HEK293T (cell line): Measurements from ENCODE around the gene ACBD5.
"Not testable (repeated sequence)": the region's sequence is repeated elsewhere in the genome, so short reads cannot be mapped to it uniquely, and the experiment has no call there.

Experiments used
- BHLHE40 ChIP-seq: fragments of 450-650 bp; IDR thresholded peaks from 2 replicates; pipeline ENCODE4 v1.6.1; 2016; ENCODE audit warnings: mild to moderate bottlenecking, moderate library complexity, borderline replicate concordance
- CTBP1 ChIP-seq: fragments of 450-650 bp; IDR thresholded peaks from 2 replicates; pipeline ENCODE4 v1.6.1; 2016; ENCODE audit warnings: borderline replicate concordance
- ELF4 ChIP-seq: fragments of 450-650 bp; IDR thresholded peaks from 2 replicates; pipeline ENCODE4 v1.6.1; 2017; ENCODE audit warnings: antibody characterized with exemption
- FOXK2 ChIP-seq: fragments of 450-650 bp; IDR thresholded peaks from 2 replicates; pipeline ENCODE4 v1.6.1; 2016; ENCODE audit warnings: mild to moderate bottlenecking
- FOXM1 ChIP-seq: fragments of 450-650 bp; IDR thresholded peaks from 2 replicates; pipeline ENCODE4 v1.6.1; 2017; ENCODE audit warnings: mild to moderate bottlenecking, borderline replicate concordance
- LEF1 ChIP-seq: fragments of 450-650 bp; IDR thresholded peaks from 2 replicates; pipeline ENCODE4 v1.6.1; 2017; ENCODE audit warnings: mild to moderate bottlenecking, borderline replicate concordance
- NFRKB ChIP-seq: fragments of 450-650 bp; IDR thresholded peaks from 2 replicates; pipeline ENCODE4 v1.6.1; 2016; ENCODE audit warnings: mild to moderate bottlenecking, moderate library complexity
- SP1 ChIP-seq: fragments of 450-650 bp; IDR thresholded peaks from 2 replicates; pipeline ENCODE4 v1.6.1; 2017
- SUZ12 ChIP-seq: fragments of 450-650 bp; IDR thresholded peaks from 2 replicates; pipeline ENCODE4 v1.6.1; 2016; ENCODE audit warnings: mild to moderate bottlenecking
- TARDBP ChIP-seq: fragments of 450-650 bp; IDR thresholded peaks from 2 replicates; pipeline ENCODE4 v1.6.1; 2016
- TF ChIP-seq, protein P1 (sequence below): fragments of 450-650 bp; IDR thresholded peaks from 2 replicates; pipeline ENCODE4 v1.6.1; 2016

DNA sequence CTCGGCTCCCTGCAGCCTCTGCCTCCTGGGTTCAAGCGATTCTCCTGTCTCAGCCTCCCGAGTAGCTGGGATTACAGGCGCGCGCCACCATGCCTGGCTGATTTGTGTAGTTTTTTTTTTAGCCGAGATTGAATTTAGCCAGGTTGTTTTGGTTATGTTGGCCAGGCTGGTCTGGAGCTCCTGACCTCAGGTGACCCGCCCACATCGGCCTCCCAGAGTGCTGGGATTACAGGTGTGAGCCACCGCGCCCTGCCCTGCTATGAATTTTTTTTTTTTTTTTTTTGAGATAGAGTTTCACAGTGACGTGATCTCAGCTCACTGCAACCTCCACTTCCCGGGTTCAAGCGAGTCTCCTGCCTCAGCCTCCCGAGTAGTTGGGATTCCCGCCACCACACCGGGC lies 84.0 kb downstream of the ACBD5 start:
- TF ChIP-seq FOXK2, TARDBP, SP1, FOXM1, SUZ12, BHLHE40, LEF1, CTBP1, NFRKB, ELF4: not testable (repeated sequence)
- TF ChIP-seq, protein P1, sequence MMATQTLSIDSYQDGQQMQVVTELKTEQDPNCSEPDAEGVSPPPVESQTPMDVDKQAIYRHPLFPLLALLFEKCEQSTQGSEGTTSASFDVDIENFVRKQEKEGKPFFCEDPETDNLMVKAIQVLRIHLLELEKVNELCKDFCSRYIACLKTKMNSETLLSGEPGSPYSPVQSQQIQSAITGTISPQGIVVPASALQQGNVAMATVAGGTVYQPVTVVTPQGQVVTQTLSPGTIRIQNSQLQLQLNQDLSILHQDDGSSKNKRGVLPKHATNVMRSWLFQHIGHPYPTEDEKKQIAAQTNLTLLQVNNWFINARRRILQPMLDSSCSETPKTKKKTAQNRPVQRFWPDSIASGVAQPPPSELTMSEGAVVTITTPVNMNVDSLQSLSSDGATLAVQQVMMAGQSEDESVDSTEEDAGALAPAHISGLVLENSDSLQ: not testable (repeated sequence)
